Thyroid gland (tissue), 4 donors: ENCODE measurements around the gene NDE1. TPM values are rescaled to one million over a fixed set of nuclear protein-coding genes. Genes with fewer than 3 reads are reported as not detected.

Source experiments
- DNase-seq, 2 donors: peaks; one replicate each; pipeline ENCODE4 v3.0.0-alpha.2; 2019
- H3K27ac ChIP-seq, 3 donors: fragments of 200-600 bp; sonication (generic); 1 replicate in 2 of 3; 2 replicates in 1 of 3; pipeline ENCODE4 v1.5.1; 2016 to 2019; ENCODE audit warnings: mild to moderate bottlenecking in 1 of 3, moderate library complexity in 1 of 3
- H3K27me3 ChIP-seq: fragments of 200-600 bp; sonication (generic); one replicate; pipeline ENCODE4 v1.5.1; 2019
- H3K36me3 ChIP-seq, 2 donors: fragments of 200-600 bp; sonication (generic); one replicate each; pipeline ENCODE4 v1.5.1; 2016 to 2019
- H3K4me1 ChIP-seq, 2 donors: fragments of 200-600 bp; sonication (generic); one replicate each; pipeline ENCODE4 v1.5.1; 2017 to 2019
- H3K4me3 ChIP-seq, 3 donors: fragments of 200-600 bp; sonication (generic); replicated peaks in 1 of 3; 1 replicate in 2 of 3; 2 replicates in 1 of 3; pipeline ENCODE4 v1.5.1; 2016; ENCODE audit warnings: mild to moderate bottlenecking in 1 of 3
- H3K9me3 ChIP-seq: fragments of 200-600 bp; sonication (generic); one replicate; pipeline ENCODE4 v1.5.1; 2017
- POLR2A ChIP-seq, 2 donors: fragments of 450-650 bp; IDR thresholded peaks; one replicate each; pipeline ENCODE4 v1.6.1; 2017; ENCODE audit warnings: antibody characterized with exemption in 2 of 2, mild to moderate bottlenecking in 2 of 2, moderate library complexity in 1 of 2
- WGBS, 2 donors: methylation state at CpG; one replicate each; pipeline ENCODE4 v1.1.5; 2017; 5-methylcytosine and 5-hydroxymethylcytosine counted together
- intact Hi-C: fragments of 100-400 bp; cut with DNase I; formaldehyde crosslinking; loops from one replicate; pipeline ENCODE4 v1.15.1; 2023
- total RNA-seq, 4 donors: library from RNA; depleted of rRNA; stranded (reverse); fragments of >200 nt; gene quantifications; one replicate each; pipeline ENCODE4 v1.2.3, GENCODE V29; 2016
- TF ChIP-seq, protein P1 (sequence below), 6 experiments: fragments of 200-600 bp in 3 of 6; fragments of 450-650 bp in 3 of 6; sonication (generic) in 3 of 6; IDR thresholded peaks; one replicate each; pipeline ENCODE4 v1.5.1; 2016 to 2019; ENCODE audit warnings: antibody characterized with exemption in 6 of 6, mild to moderate bottlenecking in 2 of 6, inconsistent platforms in 1 of 6, moderate library complexity in 1 of 6

NDE1 gene
- total RNA-seq, 4 donors from 2014 or later: 7.7 to 21.3 (median 14.7) TPM

DNA sequence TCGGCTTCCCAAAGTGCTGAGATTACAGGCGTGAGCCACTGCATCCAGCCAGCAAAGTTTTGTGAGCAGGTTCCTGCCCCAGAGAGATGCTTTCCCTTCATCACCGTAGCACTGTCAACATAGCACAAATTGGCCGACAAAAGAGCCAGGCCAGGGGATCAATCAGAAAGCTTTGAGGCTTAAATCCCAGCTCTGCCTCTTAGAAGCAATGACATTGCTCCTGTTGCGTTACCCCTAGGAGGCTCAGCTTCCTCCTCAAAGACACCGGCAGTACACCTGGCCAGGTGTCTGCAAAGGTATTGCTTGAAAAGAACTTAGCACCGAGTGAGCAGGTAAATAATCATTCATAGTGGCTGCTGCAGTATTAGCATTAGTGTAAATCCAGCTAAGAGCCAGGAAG lies 86.5 kb downstream of the NDE1 start:
- Histone ChIP-seq H3K27me3 (no peaks in the 10 kb centered on the region), H3K4me3 (no peak overlapping the region), H3K9me3 (no peaks in the 10 kb centered on the region), H3K4me1 (no peaks in the 10 kb centered on the region), H3K36me3 (no peaks in the 10 kb centered on the region), H3K27ac (no peak overlapping the region)
- DNase-seq: no peak
- intact Hi-C loops: no loop called here
- WGBS, 2 donors: 62 to 78% methylated on average over 6 to 7 of the region's 7 CpGs
- TF ChIP-seq POLR2A (IDR thresholded peaks at IDR 0.05): no peak
- TF ChIP-seq, protein P1, sequence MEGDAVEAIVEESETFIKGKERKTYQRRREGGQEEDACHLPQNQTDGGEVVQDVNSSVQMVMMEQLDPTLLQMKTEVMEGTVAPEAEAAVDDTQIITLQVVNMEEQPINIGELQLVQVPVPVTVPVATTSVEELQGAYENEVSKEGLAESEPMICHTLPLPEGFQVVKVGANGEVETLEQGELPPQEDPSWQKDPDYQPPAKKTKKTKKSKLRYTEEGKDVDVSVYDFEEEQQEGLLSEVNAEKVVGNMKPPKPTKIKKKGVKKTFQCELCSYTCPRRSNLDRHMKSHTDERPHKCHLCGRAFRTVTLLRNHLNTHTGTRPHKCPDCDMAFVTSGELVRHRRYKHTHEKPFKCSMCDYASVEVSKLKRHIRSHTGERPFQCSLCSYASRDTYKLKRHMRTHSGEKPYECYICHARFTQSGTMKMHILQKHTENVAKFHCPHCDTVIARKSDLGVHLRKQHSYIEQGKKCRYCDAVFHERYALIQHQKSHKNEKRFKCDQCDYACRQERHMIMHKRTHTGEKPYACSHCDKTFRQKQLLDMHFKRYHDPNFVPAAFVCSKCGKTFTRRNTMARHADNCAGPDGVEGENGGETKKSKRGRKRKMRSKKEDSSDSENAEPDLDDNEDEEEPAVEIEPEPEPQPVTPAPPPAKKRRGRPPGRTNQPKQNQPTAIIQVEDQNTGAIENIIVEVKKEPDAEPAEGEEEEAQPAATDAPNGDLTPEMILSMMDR (IDR thresholded peaks at IDR 0.05): no peak

DNA sequence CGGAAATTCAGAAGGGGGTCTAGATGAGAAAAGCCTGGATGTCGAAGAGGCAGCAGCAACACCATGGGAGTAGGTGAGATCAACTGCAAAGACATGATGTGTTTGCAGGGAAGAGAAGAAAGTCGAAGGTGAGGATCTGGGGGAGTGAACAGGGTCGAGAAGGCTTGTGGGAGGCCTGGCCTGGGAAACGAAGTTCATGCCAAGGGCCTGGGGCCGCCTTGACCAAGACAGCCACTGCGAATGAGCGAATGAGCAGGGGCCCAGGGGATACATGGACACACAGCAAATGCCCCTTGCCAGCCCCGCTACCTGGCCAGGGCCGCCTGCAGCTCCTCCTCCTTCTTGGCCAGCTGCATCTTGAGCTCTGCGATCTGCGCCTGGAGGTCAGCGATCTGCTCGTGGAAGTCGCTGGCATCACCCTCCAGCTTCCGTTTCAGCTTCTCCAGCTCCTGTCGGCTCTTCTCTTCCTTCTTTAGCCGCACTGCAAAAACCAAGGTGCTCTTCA lies 87.1 kb downstream of the NDE1 start:
- no peaks in the 10 kb centered on the region for H3K4me1 ChIP-seq
- H3K9me3 ChIP-seq: no peaks in the 10 kb centered on the region
- no peak overlapping the region for H3K4me3 ChIP-seq
- H3K36me3 ChIP-seq: no peaks in the 10 kb centered on the region
- WGBS, 2 donors: 86 to 92% methylated on average over 18 of the region's 18 CpGs
- no peaks in the 10 kb centered on the region for H3K27me3 ChIP-seq
- intact Hi-C loops: no loop called here
- H3K27ac ChIP-seq: no peak overlapping the region
- TF ChIP-seq POLR2A (IDR thresholded peaks at IDR 0.05): no peak
- TF ChIP-seq, protein P1 (IDR thresholded peaks at IDR 0.05): no peak
- DNase-seq: no peak

DNA sequence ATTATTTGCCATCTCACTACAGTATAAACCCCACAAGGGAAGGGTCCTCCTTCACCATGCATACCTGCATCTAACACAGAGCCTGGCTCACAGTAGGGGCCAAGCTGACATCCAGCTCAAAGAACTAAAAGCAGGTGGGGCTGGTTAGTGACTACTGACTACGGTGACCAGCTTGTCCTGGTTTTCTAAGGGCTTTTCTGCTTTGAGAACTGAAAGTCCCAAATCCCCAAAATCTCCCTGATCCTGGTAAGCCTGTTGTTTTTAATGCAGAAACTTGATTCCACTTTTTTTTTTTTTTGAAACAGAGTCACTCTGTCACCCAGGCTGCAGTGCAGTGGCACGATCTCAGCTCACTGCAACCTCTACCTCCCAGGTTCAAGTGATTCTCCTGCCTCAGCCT lies 89.4 kb downstream of the NDE1 start:
- intact Hi-C loops: no loop called here
- H3K36me3 ChIP-seq: no peaks in the 10 kb centered on the region
- no peaks in the 10 kb centered on the region for H3K4me1 ChIP-seq
- no peak overlapping the region for H3K27ac ChIP-seq
- WGBS, 2 donors: 84 to 92% methylated on average over 2 of the region's 2 CpGs
- no peaks in the 10 kb centered on the region for H3K9me3 ChIP-seq
- no peak for TF ChIP-seq POLR2A (IDR thresholded peaks at IDR 0.05)
- TF ChIP-seq, protein P1 (IDR thresholded peaks at IDR 0.05): no peak
- no peak for DNase-seq
- no peaks in the 10 kb centered on the region for H3K27me3 ChIP-seq
- H3K4me3 ChIP-seq: no peak overlapping the region

DNA sequence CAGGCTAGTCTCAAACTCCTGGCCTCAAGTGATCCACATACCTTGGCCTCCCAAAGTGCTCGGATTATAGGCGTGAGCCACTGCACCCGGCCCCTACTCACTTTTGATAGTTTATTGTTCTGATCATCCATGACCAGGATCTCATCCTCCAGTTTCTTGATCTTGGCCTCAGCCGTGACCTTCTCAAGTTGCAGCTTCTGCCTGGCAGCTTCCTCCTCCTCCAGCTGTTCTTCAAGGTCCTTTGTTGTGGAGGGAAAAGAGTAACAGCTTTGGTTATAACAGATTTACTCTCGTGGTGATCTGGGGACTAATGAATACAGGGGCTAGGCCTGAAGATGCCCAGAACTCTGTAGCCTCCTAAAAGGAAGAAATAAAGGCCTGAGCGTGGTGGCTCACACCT lies 89.9 kb downstream of the NDE1 start:
- no peaks in the 10 kb centered on the region for H3K4me1 ChIP-seq
- H3K36me3 ChIP-seq: no peaks in the 10 kb centered on the region
- H3K27me3 ChIP-seq: no peaks in the 10 kb centered on the region
- intact Hi-C loops: no loop called here
- H3K27ac ChIP-seq: no peak overlapping the region
- TF ChIP-seq, protein P1 (IDR thresholded peaks at IDR 0.05): no peak
- no peak for TF ChIP-seq POLR2A (IDR thresholded peaks at IDR 0.05)
- WGBS, 2 donors: 82 to 83% methylated on average over 6 of the region's 6 CpGs
- H3K9me3 ChIP-seq: no peaks in the 10 kb centered on the region
- no peak overlapping the region for H3K4me3 ChIP-seq
- DNase-seq: no peak

DNA sequence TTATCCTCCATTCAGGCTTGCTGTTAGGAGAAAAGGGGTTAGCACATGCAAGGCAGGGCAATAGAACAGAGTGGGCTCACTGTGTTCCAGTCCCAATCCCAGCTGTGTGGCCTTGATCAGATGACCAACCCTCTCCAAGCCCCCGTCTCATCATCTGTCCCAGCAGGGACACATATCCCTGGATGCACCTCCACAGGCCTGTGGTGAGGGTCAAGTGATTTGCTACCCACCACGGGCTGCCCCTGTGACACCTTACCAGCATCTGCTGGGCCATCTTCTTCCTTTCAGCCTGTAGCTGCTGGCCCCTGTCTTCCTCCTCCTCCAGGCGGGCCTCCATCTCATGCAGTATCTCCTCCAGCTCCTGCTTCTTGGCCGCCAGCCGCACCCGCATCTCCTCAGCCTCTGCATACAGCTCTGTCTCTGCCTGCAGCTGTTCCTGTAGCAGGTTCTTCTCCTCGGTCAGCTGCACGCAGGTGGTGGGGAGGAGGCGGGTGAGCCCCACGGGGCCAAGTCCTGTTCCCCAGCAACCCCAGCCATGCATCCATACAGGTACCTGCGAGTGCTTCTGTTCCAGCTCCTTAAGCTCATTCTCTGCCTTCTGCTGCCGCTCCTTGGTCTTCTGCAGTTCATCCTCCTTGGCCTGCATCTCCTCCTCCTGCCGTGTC lies 91.3 kb downstream of the NDE1 start:
- Histone ChIP-seq H3K27me3 (no peaks in the 10 kb centered on the region), H3K4me3 (no peak overlapping the region), H3K4me1 (no peaks in the 10 kb centered on the region), H3K27ac (no peak overlapping the region), H3K9me3 (no peaks in the 10 kb centered on the region), H3K36me3 (no peaks in the 10 kb centered on the region)
- intact Hi-C loops: no loop called here
- TF ChIP-seq, protein P1 (IDR thresholded peaks at IDR 0.05): no peak
- no peak for TF ChIP-seq POLR2A (IDR thresholded peaks at IDR 0.05)
- DNase-seq: no peak
- 68 to 75% methylated on average over 13 of the region's 13 CpGs for WGBS, 2 donors
